ENCODE measurements around the gene ENPP6. TPM values are rescaled to one million over a fixed set of nuclear protein-coding genes. Genes with fewer than 3 reads are reported as not detected.

The ENPP6 gene
- total and polyA plus RNA-seq, 2 of the 13 experiments (the other 11 are each of a cell fraction or from before 2014, with no cell fraction given), result not detected

DNA sequence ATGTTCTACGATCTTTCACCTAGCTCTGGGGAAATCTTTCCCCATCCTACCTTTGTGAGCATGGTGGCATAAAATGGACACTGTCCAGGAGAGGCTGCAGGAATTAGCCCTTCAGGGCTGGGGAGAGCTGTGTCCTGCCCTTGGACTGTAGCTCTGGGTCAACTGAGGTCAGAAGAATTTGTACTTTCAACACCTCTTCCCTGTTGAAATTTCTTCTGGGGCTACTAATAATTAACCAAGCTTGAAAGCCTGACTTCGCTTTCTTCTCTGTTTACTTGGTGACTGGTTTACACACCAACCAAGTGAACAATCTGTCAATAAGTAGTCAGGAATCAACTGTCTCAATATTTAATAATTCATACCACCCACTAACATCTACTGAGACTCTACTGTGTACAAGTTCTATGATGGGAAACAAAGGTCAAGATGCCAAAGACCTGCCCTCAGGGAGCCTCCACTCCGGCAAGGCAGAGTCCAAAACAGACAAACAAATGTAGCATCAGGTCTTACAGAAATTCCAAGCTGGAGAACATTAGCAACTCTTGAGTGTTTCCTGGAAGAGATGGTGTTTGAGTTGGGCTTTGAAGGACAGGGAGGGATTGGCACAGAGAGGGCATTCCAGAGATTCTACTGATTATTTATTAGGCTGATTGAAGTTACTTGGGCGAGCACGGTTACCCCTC lies 113.1 kb downstream of the ENPP6 start (continued):
- peak; percentile 38; the same call in 1 of the 2 replicates for TF ChIP-seq ZNF331 (CRISPR knock-in tag; IDR thresholded peaks at IDR 0.05)
- no peak for TF ChIP-seq ZNF780A (CRISPR knock-in tag; IDR thresholded peaks at IDR 0.05)
- TF ChIP-seq, protein P1, sequence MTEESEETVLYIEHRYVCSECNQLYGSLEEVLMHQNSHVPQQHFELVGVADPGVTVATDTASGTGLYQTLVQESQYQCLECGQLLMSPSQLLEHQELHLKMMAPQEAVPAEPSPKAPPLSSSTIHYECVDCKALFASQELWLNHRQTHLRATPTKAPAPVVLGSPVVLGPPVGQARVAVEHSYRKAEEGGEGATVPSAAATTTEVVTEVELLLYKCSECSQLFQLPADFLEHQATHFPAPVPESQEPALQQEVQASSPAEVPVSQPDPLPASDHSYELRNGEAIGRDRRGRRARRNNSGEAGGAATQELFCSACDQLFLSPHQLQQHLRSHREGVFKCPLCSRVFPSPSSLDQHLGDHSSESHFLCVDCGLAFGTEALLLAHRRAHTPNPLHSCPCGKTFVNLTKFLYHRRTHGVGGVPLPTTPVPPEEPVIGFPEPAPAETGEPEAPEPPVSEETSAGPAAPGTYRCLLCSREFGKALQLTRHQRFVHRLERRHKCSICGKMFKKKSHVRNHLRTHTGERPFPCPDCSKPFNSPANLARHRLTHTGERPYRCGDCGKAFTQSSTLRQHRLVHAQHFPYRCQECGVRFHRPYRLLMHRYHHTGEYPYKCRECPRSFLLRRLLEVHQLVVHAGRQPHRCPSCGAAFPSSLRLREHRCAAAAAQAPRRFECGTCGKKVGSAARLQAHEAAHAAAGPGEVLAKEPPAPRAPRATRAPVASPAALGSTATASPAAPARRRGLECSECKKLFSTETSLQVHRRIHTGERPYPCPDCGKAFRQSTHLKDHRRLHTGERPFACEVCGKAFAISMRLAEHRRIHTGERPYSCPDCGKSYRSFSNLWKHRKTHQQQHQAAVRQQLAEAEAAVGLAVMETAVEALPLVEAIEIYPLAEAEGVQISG (CRISPR knock-in tag; IDR thresholded peaks at IDR 0.05), result no peak; the same call in 1 of the 2 replicates
- TF ChIP-seq NCOA5 (CRISPR knock-in tag; IDR thresholded peaks at IDR 0.05), result no peak
- TF ChIP-seq FOXP1 (IDR thresholded peaks at IDR 0.05), result peak; percentile 75
- peak; percentile 98 for TF ChIP-seq FOXP1 (CRISPR knock-in tag; IDR thresholded peaks at IDR 0.05)
- TF ChIP-seq SOX13 (IDR thresholded peaks at IDR 0.05), result no peak
- TF ChIP-seq SOX13 (CRISPR knock-in tag; conservative IDR thresholded peaks at IDR 0.05 in 1 of 2, IDR thresholded peaks at IDR 0.05 in 1 of 2), result peak in 1 of 2 experiments; percentile 79; a peak in 2 of 4 replicates
- no peak for TF ChIP-seq ZNF33A (CRISPR knock-in tag; IDR thresholded peaks at IDR 0.05; ENCODE audit: borderline replicate concordance)
- no peak for TF ChIP-seq ZBTB7A (CRISPR knock-in tag; IDR thresholded peaks at IDR 0.05)
- TF ChIP-seq ZNF367 (CRISPR knock-in tag; IDR thresholded peaks at IDR 0.05; ENCODE audit: borderline replicate concordance), result no peak
- TF ChIP-seq ZNF557 (CRISPR knock-in tag; IDR thresholded peaks at IDR 0.05), result no peak
- no peak for TF ChIP-seq NFIB (CRISPR knock-in tag; IDR thresholded peaks at IDR 0.05; ENCODE audit: borderline replicate concordance)
- no peak for TF ChIP-seq NFYC (CRISPR knock-in tag; IDR thresholded peaks at IDR 0.05)
- TF ChIP-seq, protein P2, sequence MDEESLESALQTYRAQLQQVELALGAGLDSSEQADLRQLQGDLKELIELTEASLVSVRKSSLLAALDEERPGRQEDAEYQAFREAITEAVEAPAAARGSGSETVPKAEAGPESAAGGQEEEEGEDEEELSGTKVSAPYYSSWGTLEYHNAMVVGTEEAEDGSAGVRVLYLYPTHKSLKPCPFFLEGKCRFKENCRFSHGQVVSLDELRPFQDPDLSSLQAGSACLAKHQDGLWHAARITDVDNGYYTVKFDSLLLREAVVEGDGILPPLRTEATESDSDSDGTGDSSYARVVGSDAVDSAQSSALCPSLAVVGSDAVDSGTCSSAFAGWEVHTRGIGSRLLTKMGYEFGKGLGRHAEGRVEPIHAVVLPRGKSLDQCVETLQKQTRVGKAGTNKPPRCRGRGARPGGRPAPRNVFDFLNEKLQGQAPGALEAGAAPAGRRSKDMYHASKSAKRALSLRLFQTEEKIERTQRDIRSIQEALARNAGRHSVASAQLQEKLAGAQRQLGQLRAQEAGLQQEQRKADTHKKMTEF (CRISPR knock-in tag; IDR thresholded peaks at IDR 0.05), result peak; percentile 89
- TF ChIP-seq RAD21 (CRISPR knock-in tag; IDR thresholded peaks at IDR 0.05), result no peak
- TF ChIP-seq POLR2G (IDR thresholded peaks at IDR 0.05; ENCODE audit: low read depth, low read length), result no peak
- TF ChIP-seq TCF7L2 (IDR thresholded peaks at IDR 0.05; ENCODE audit: low read depth, low read length), result peak; percentile 78
- TF ChIP-seq, protein P3, sequence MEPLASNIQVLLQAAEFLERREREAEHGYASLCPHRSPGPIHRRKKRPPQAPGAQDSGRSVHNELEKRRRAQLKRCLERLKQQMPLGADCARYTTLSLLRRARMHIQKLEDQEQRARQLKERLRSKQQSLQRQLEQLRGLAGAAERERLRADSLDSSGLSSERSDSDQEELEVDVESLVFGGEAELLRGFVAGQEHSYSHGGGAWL (CRISPR knock-in tag; IDR thresholded peaks at IDR 0.05), result no peak
- TF ChIP-seq RBM39 (IDR thresholded peaks at IDR 0.05; ENCODE audit: low read depth, low read length, poor library complexity, severe bottlenecking), result no peak
- TF ChIP-seq EED (CRISPR knock-in tag; IDR thresholded peaks at IDR 0.05), result no peak
- TF ChIP-seq, protein P4, sequence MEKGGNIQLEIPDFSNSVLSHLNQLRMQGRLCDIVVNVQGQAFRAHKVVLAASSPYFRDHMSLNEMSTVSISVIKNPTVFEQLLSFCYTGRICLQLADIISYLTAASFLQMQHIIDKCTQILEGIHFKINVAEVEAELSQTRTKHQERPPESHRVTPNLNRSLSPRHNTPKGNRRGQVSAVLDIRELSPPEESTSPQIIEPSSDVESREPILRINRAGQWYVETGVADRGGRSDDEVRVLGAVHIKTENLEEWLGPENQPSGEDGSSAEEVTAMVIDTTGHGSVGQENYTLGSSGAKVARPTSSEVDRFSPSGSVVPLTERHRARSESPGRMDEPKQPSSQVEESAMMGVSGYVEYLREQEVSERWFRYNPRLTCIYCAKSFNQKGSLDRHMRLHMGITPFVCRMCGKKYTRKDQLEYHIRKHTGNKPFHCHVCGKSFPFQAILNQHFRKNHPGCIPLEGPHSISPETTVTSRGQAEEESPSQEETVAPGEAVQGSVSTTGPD (CRISPR knock-in tag; IDR thresholded peaks at IDR 0.05), result no peak
- no peak for TF ChIP-seq ZNF44 (CRISPR knock-in tag; IDR thresholded peaks at IDR 0.05)
- no peak for TF ChIP-seq ZNF749 (CRISPR knock-in tag; IDR thresholded peaks at IDR 0.05; ENCODE audit: borderline replicate concordance)

Measured in HepG2 (cell line).